Mononuclear cell (primary cell): Measurements from ENCODE around the gene EPHB1. TPM values are rescaled to one million over a fixed set of nuclear protein-coding genes. Genes with fewer than 3 reads are reported as not detected.
"Not testable (repeated sequence)": the region's sequence is repeated elsewhere in the genome, so short reads cannot be mapped to it uniquely, and the experiment has no call there.

Experiments used
- H3K27me3 ChIP-seq: 2 replicates; pipeline ENCODE4 v1.6.0; 2011; ENCODE audit warnings: low read length, control low read depth; ENCODE audit not compliant: insufficient read depth
- H3K4me1 ChIP-seq: 2 replicates; pipeline ENCODE4 v1.5.1; 2011; ENCODE audit warnings: mild to moderate bottlenecking, low read length, control low read depth; ENCODE audit not compliant: insufficient read depth
- H3K4me3 ChIP-seq: 2 replicates; pipeline ENCODE4 v1.5.1; 2011; ENCODE audit warnings: mild to moderate bottlenecking, low read length, moderate library complexity
- H3K9me3 ChIP-seq: 2 replicates; pipeline ENCODE4 v1.5.1; 2011; ENCODE audit warnings: low read depth, mild to moderate bottlenecking, control low read depth, low read length
- total RNA-seq: library from RNA; depleted of rRNA; stranded (reverse); fragments of >200 nt; gene quantifications from one replicate; pipeline ENCODE4 v1.2.3, GENCODE V29; 2012

The EPHB1 gene
- total RNA-seq, 1 donor = 0.63 TPM

GRCh38 chr3:135109681-135110080 is 314.6 kb downstream of the EPHB1 start:
- Histone ChIP-seq H3K4me1 (no peaks in the 10 kb centered on the region), H3K9me3 (no peaks in the 10 kb centered on the region), H3K4me3 (no peak overlapping the region)

GRCh38 chr3:135114551-135114950 is 319.5 kb downstream of the EPHB1 start:
- H3K27me3 ChIP-seq, H3K4me1 ChIP-seq, H3K9me3 ChIP-seq, H3K4me3 ChIP-seq: not testable (repeated sequence)

More at GRCh38 chr3:135109681-135110080, 314.6 kb downstream of the EPHB1 start:
- no peaks in the 10 kb centered on the region for H3K27me3 ChIP-seq

- H3K27me3 ChIP-seq = no peaks in the 10 kb centered on the region
- H3K4me1 ChIP-seq = no peaks in the 10 kb centered on the region
- H3K4me3 ChIP-seq = no peak overlapping the region
- H3K9me3 ChIP-seq = no peaks in the 10 kb centered on the region
These were observed 322.9 kb downstream of the EPHB1 start for GRCh38 chr3:135117977-135118376.

- Histone ChIP-seq H3K4me3 (no peak overlapping the region), H3K9me3 (no peaks in the 10 kb centered on the region), H3K27me3 (no peaks in the 10 kb centered on the region), H3K4me1 (no peaks in the 10 kb centered on the region)
These were observed 323.7 kb downstream of the EPHB1 start for GRCh38 chr3:135118792-135119191.

- no peaks in the 10 kb centered on the region for H3K27me3 ChIP-seq
- H3K9me3 ChIP-seq = no peaks in the 10 kb centered on the region
- H3K4me1 ChIP-seq = no peaks in the 10 kb centered on the region
- H3K4me3 ChIP-seq = no peak overlapping the region
These were observed 330.2 kb downstream of the EPHB1 start for GRCh38 chr3:135125171-135125801.

GRCh38 chr3:135127946-135128470 is 332.9 kb downstream of the EPHB1 start:
- Histone ChIP-seq H3K4me3 (no peak overlapping the region), H3K27me3 (no peaks in the 10 kb centered on the region)

GRCh38 chr3:135128818-135129217 is 333.8 kb downstream of the EPHB1 start:
- no peaks in the 10 kb centered on the region for H3K9me3 ChIP-seq
- H3K27me3 ChIP-seq = no peaks in the 10 kb centered on the region
- H3K4me1 ChIP-seq = no peaks in the 10 kb centered on the region
- H3K4me3 ChIP-seq = no peak overlapping the region

More at GRCh38 chr3:135127946-135128470, 332.9 kb downstream of the EPHB1 start:
- Histone ChIP-seq H3K9me3 (no peaks in the 10 kb centered on the region), H3K4me1 (no peaks in the 10 kb centered on the region)

- Histone ChIP-seq H3K4me1 (no peaks in the 10 kb centered on the region), H3K4me3 (no peak overlapping the region), H3K9me3 (no peaks in the 10 kb centered on the region), H3K27me3 (no peaks in the 10 kb centered on the region)
These were observed 336.2 kb downstream of the EPHB1 start for GRCh38 chr3:135131290-135131689.

GRCh38 chr3:135133905-135134683 is 339.0 kb downstream of the EPHB1 start:
- Histone ChIP-seq H3K4me3 (no peak overlapping the region), H3K27me3 (no peaks in the 10 kb centered on the region), H3K9me3 (no peaks in the 10 kb centered on the region), H3K4me1 (no peaks in the 10 kb centered on the region)

- Histone ChIP-seq H3K27me3 (no peaks in the 10 kb centered on the region), H3K9me3 (no peaks in the 10 kb centered on the region)
These were observed 339.6 kb downstream of the EPHB1 start for GRCh38 chr3:135134684-135135075.

GRCh38 chr3:135135445-135135844 is 340.4 kb downstream of the EPHB1 start:
- H3K27me3 ChIP-seq = no peaks in the 10 kb centered on the region
- no peak overlapping the region for H3K4me3 ChIP-seq
- H3K4me1 ChIP-seq = no peaks in the 10 kb centered on the region
- H3K9me3 ChIP-seq = no peaks in the 10 kb centered on the region

More at GRCh38 chr3:135134684-135135075, 339.6 kb downstream of the EPHB1 start:
- no peaks in the 10 kb centered on the region for H3K4me1 ChIP-seq
- no peak overlapping the region for H3K4me3 ChIP-seq

GRCh38 chr3:135136361-135137100 is 341.5 kb downstream of the EPHB1 start:
- H3K9me3 ChIP-seq = no peaks in the 10 kb centered on the region
- no peaks in the 10 kb centered on the region for H3K27me3 ChIP-seq
- H3K4me1 ChIP-seq = no peaks in the 10 kb centered on the region
- H3K4me3 ChIP-seq = no peak overlapping the region

- Histone ChIP-seq H3K9me3 (no peaks in the 10 kb centered on the region), H3K4me1 (no peaks in the 10 kb centered on the region), H3K27me3 (no peaks in the 10 kb centered on the region), H3K4me3 (no peak overlapping the region)
These were observed 342.2 kb downstream of the EPHB1 start for GRCh38 chr3:135137296-135137695.

GRCh38 chr3:135138776-135139175 is 343.7 kb downstream of the EPHB1 start:
- Histone ChIP-seq H3K9me3 (no peaks in the 10 kb centered on the region), H3K4me3 (no peak overlapping the region), H3K4me1 (no peaks in the 10 kb centered on the region), H3K27me3 (no peaks in the 10 kb centered on the region)

GRCh38 chr3:135140591-135140990 is 345.5 kb downstream of the EPHB1 start:
- no peaks in the 10 kb centered on the region for H3K27me3 ChIP-seq
- H3K4me1 ChIP-seq = no peaks in the 10 kb centered on the region
- no peaks in the 10 kb centered on the region for H3K9me3 ChIP-seq
- H3K4me3 ChIP-seq = no peak overlapping the region
